GM23338 (cell line): ENCODE measurements around the gene MPP1. TPM values are rescaled to one million over a fixed set of nuclear protein-coding genes. Genes with fewer than 3 reads are reported as not detected.

Experiments used
- ATAC-seq: fragments of 200-7000 bp; cut with Tn5 transposase; 3 replicates; pipeline ENCODE4 v1.9.1; 2020
- DNase-seq: peaks from one replicate; pipeline ENCODE4 v3.0.0-alpha.2; 2015; ENCODE audit warnings: low spot score
- H2AFZ ChIP-seq: fragments of 200-600 bp; sonication (generic); 2 replicates; pipeline ENCODE4 v1.8.0; 2016; ENCODE audit warnings: antibody characterized with exemption, mild to moderate bottlenecking, moderate library complexity
- H3F3A ChIP-seq: fragments of 200-600 bp; sonication (generic); replicated peaks from 2 replicates; pipeline ENCODE4 v1.8.0; 2017; ENCODE audit warnings: antibody characterized with exemption, mixed run types, low read depth
- H3K27ac ChIP-seq: fragments of 200-600 bp; sonication (generic); 2 replicates; pipeline ENCODE4 v1.6.1; 2016; ENCODE audit warnings: low read depth
- H3K27me3 ChIP-seq: fragments of 200-600 bp; sonication (generic); 2 replicates; pipeline ENCODE4 v1.8.0; 2016; ENCODE audit warnings: mild to moderate bottlenecking, mixed run types, moderate library complexity; ENCODE audit not compliant: insufficient read depth
- H3K36me3 ChIP-seq: fragments of 200-600 bp; sonication (generic); 2 replicates; pipeline ENCODE4 v1.8.0; 2016; ENCODE audit warnings: mild to moderate bottlenecking; ENCODE audit not compliant: insufficient read depth
- H3K4me1 ChIP-seq: fragments of 200-600 bp; sonication (generic); 2 replicates; pipeline ENCODE4 v1.8.0; 2016; ENCODE audit warnings: mild to moderate bottlenecking, moderate library complexity; ENCODE audit not compliant: insufficient read depth
- H3K4me2 ChIP-seq: fragments of 200-600 bp; sonication (generic); 2 replicates; pipeline ENCODE4 v1.7.1; 2017; ENCODE audit warnings: mixed run types
- H3K4me3 ChIP-seq: fragments of 200-600 bp; sonication (generic); 2 replicates; pipeline ENCODE4 v1.6.1; 2016; ENCODE audit warnings: mixed run types
- H3K79me2 ChIP-seq: fragments of 200-600 bp; sonication (generic); replicated peaks from 2 replicates; pipeline ENCODE4 v1.8.0; 2017; ENCODE audit warnings: mild to moderate bottlenecking; ENCODE audit not compliant: insufficient read depth
- H3K9me2 ChIP-seq: fragments of 200-600 bp; sonication (generic); 2 replicates; pipeline ENCODE4 v1.8.0; 2017; ENCODE audit not compliant: insufficient read depth
- H4K20me1 ChIP-seq: fragments of 200-600 bp; sonication (generic); replicated peaks from 2 replicates; pipeline ENCODE4 v1.8.0; 2017; ENCODE audit warnings: mild to moderate bottlenecking; ENCODE audit not compliant: insufficient read depth
- H3K27ac Mint-ChIP-seq: 2 replicates; pipeline ENCODE4 v1.8.0; 2020; ENCODE audit warnings: inconsistent platforms, mild to moderate bottlenecking, moderate library complexity, mixed read lengths
- H3K27me3 Mint-ChIP-seq: 3 replicates; pipeline ENCODE4 v1.8.0; 2022; ENCODE audit warnings: low read depth, mild to moderate bottlenecking, moderate library complexity, mixed read lengths, inconsistent platforms; ENCODE audit not compliant: insufficient read depth, poor library complexity
- H3K36me3 Mint-ChIP-seq: 3 replicates; pipeline ENCODE4 v1.8.0; 2021; ENCODE audit warnings: low read depth, mild to moderate bottlenecking, inconsistent platforms, moderate library complexity, mixed read lengths
- H3K4me1 Mint-ChIP-seq: 3 replicates; pipeline ENCODE4 v1.8.0; 2020; ENCODE audit warnings: mild to moderate bottlenecking, inconsistent platforms, mixed read lengths
- H3K4me3 Mint-ChIP-seq: 3 replicates; pipeline ENCODE4 v1.8.0; 2021; ENCODE audit warnings: moderate library complexity, mild to moderate bottlenecking, inconsistent platforms, mixed read lengths
- H3K9me3 Mint-ChIP-seq: 3 replicates; pipeline ENCODE4 v1.8.0; 2020; ENCODE audit warnings: moderate library complexity, mild to moderate bottlenecking, inconsistent platforms, mixed read lengths
- CREB1 ChIP-seq: fragments of 250-450 bp; sonication (Bioruptor Pico); IDR thresholded peaks from 2 replicates; pipeline ENCODE4 v1.5.0; 2020; ENCODE audit warnings: low read depth, mild to moderate bottlenecking, moderate library complexity
- CTCF ChIP-seq, 2 experiments: fragments of 200-600 bp in 1 of 2; sonication (generic) in 1 of 2; conservative IDR thresholded peaks; 2 replicates each; pipeline versions ENCODE4 v1.5.1 to v1.6.1; 2016 to 2017; ENCODE audit warnings: antibody characterized with exemption in 2 of 2, low read depth in 2 of 2, mild to moderate bottlenecking in 2 of 2, moderate library complexity in 1 of 2
- ETS1 ChIP-seq: IDR thresholded peaks from 2 replicates; pipeline ENCODE4 v1.6.1; 2016; ENCODE audit warnings: antibody characterized with exemption
- EZH2 ChIP-seq: fragments of 200-600 bp; sonication (generic); IDR thresholded peaks from one replicate; pipeline ENCODE4 v1.8.0; 2017; ENCODE audit warnings: antibody characterized with exemption, mild to moderate bottlenecking, low read depth; ENCODE audit not compliant: unreplicated experiment
- EZH2phosphoT487 ChIP-seq: fragments of 200-600 bp; sonication (generic); IDR thresholded peaks from one replicate; pipeline ENCODE4 v1.8.1; 2018; ENCODE audit warnings: antibody characterized with exemption; ENCODE audit not compliant: unreplicated experiment
- JUNB ChIP-seq: IDR thresholded peaks from one replicate; pipeline ENCODE4 v1.6.1; 2016; ENCODE audit warnings: antibody characterized with exemption; ENCODE audit not compliant: unreplicated experiment
- NANOG ChIP-seq: IDR thresholded peaks from 2 replicates; pipeline ENCODE4 v1.6.1; 2016; ENCODE audit warnings: antibody characterized with exemption, borderline replicate concordance
- POLR2AphosphoS5 ChIP-seq: IDR thresholded peaks from 2 replicates; pipeline ENCODE4 v1.6.1; 2016; ENCODE audit warnings: antibody characterized with exemption, low read depth
- REST ChIP-seq: IDR thresholded peaks from one replicate; pipeline ENCODE4 v1.6.1; 2018; ENCODE audit warnings: antibody characterized with exemption; ENCODE audit not compliant: unreplicated experiment
- STAT1 ChIP-seq: IDR thresholded peaks from one replicate; pipeline ENCODE4 v1.6.1; 2016; ENCODE audit warnings: antibody characterized with exemption; ENCODE audit not compliant: unreplicated experiment
- ZNF114 ChIP-seq: fragments of 250-450 bp; sonication (Bioruptor Pico); IDR thresholded peaks from 2 replicates; pipeline ENCODE4 v1.5.0; 2020; ENCODE audit warnings: mild to moderate bottlenecking, moderate library complexity
- ZNF331 ChIP-seq: fragments of 250-450 bp; sonication (Bioruptor Pico); IDR thresholded peaks from 2 replicates; pipeline ENCODE4 v1.5.0; 2020; ENCODE audit warnings: low read depth, mild to moderate bottlenecking, moderate library complexity
- ZNF462 ChIP-seq: fragments of 250-450 bp; sonication (Bioruptor Pico); IDR thresholded peaks from 2 replicates; pipeline ENCODE4 v1.5.0; 2020; ENCODE audit warnings: mild to moderate bottlenecking, moderate library complexity
- polyA plus RNA-seq: library from polyadenylated mRNA; unstranded; fragments of >200 nt; fragmentation: Nextera tagmentation; extraction: Ambion mirVana; gene quantifications from 2 replicates; pipeline ENCODE4 v1.2.1, GENCODE V29; 2016
- total RNA-seq: library from RNA; depleted of rRNA; stranded (reverse); fragments of >200 nt; shearing (Covaris generic); gene quantifications from 2 replicates; pipeline ENCODE4 v1.2.3, GENCODE V29; 2014

The MPP1 gene
- total and polyA plus RNA-seq, 2 experiments from 2014 or later = 18.7 to 27.2 TPM

- no peak overlapping the region for H3K4me3 ChIP-seq
- Mint-ChIP-seq H3K36me3 (peaks cover 69% of the 10 kb centered on the region), H3K27ac (no peak overlapping the region), H3K27me3 (peaks cover 1% of the 10 kb centered on the region), H3K4me1 (peaks cover 8% of the 10 kb centered on the region), H3K4me3 (no peak overlapping the region), H3K9me3 (no peaks in the 10 kb centered on the region)
- DNase-seq (no peak), ATAC-seq (no peak)
- no peak overlapping the region for H3K27ac ChIP-seq
- H3K27me3 ChIP-seq = no peaks in the 10 kb centered on the region
- no peaks in the 10 kb centered on the region for H3K4me1 ChIP-seq
- H3K79me2 ChIP-seq = no peaks in the 10 kb centered on the region; the same call in 1 of the 2 replicates
- no peak overlapping the region for H3K4me2 ChIP-seq
- no peak overlapping the region for H2AFZ ChIP-seq
- no peaks in the 10 kb centered on the region for H3K9me2 ChIP-seq
- no peak for TF ChIP-seq EZH2phosphoT487
- TF ChIP-seq JUNB = no peak
- no peak for TF ChIP-seq EZH2
- no peak for TF ChIP-seq ZNF331 (CRISPR knock-in tag)
- no peak for TF ChIP-seq REST
- TF ChIP-seq ZNF114 (CRISPR knock-in tag) = no peak
- TF ChIP-seq STAT1 = no peak
- no peak for TF ChIP-seq CTCF (conservative IDR thresholded peaks at IDR 0.05; ENCODE audit: low read depth in 2 of 2)
- TF ChIP-seq CREB1 = no peak
- no peak for TF ChIP-seq ETS1
- no peak for TF ChIP-seq ZNF462 (CRISPR knock-in tag)
- no peak for TF ChIP-seq NANOG
- TF ChIP-seq POLR2AphosphoS5 = no peak
- peaks cover 16% of the 10 kb centered on the region for H3K36me3 ChIP-seq
- no peaks in the 10 kb centered on the region for H4K20me1 ChIP-seq
- H3F3A ChIP-seq = no peaks in the 10 kb centered on the region
These were observed 28.5 kb downstream of the MPP1 start for GRCh38 chrX:154776753-154777152.
